B cell (primary cell): ENCODE results near the gene MELK.

ENCODE experiments used
- CTCF ChIP-seq: fragments of 200-600 bp; IDR thresholded peaks from one replicate; pipeline ENCODE4 v1.8.0; 2022; ENCODE audit warnings: antibody characterized with exemption, mild to moderate bottlenecking
- EZH2 ChIP-seq: IDR thresholded peaks from 2 replicates; pipeline ENCODE4 v1.6.1; 2012; ENCODE audit warnings: borderline replicate concordance, low read depth, mild to moderate bottlenecking, moderate library complexity, low read length; ENCODE audit not compliant: insufficient read depth, poor library complexity, severe bottlenecking

DNA sequence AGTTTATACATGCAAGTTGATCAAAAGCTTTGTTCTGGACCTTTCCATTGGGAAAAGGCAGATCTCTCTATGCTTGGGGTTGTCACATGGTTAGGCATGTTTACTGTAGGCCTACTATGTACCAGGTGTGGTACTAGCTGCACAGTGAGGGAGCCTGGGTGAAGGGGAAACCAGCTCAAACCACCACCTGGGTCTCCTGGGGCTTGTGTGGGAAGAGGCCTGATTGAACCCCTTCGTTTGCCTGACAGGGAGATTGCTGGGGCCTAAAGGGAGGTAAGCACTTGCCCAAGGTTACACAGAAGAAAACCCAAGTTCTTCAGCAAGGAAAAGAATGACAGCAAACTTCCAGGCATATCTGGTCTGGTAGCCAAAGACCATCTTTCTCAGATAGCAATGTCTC lies 145.9 kb downstream of the MELK start:
- TF ChIP-seq CTCF (no peak), EZH2 (no peak)
